HG02938 (cell line): Measurements from ENCODE around the gene TMPRSS5.
"Not testable (repeated sequence)": the region's sequence is repeated elsewhere in the genome, so short reads cannot be mapped to it uniquely, and the experiment has no call there.

Source experiments
- ATAC-seq: cut with Tn5 transposase; IDR thresholded peaks from one replicate; pipeline ENCODE4 v1.9.1; 2021; ENCODE audit warnings: mild to moderate bottlenecking, moderate library complexity; ENCODE audit not compliant: unreplicated experiment

Gene TMPRSS5

DNA sequence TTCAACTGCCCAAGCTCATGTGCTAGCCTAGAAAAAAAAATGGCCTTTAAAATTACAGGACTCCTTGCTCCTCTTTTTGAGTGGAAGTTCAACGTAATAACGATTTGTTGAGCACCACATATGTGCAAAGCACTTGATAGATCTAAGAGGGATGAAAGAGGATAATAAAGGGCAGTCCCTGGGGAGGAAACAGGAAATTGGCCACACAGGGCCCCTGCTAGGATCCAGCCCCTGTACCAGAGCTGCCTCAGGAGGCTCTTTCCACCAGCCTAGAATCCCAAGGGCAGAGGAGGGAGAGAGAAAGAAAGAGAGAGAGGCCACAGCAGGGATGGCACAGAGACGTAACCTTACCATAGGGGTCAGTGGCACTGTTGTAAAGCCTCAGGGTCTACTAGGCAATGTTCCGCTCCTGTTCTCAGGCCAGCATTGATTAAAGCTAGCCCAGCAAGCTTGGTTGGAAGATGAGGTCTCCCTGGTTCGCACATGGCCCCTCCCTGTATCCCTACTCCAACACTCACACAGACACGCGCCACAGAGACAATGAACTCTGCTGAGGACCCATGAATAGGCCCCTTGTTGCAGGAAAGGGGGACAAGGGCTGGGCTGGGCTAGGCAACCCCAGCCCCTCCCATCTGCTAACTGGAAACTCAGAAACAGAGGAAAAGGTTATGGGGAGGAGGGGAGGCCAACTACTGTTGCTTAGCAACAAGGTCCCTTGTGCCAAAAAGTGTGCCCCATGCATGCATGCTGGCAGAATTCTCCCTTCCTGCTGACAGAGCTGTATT is at the start of gene TMPRSS5:
Gene TMPRSS5 (minus strand): TSS at position 438 of the 785 bp plus-strand sequence. CDS start 84 bp downstream, at position 354.
- no peak for ATAC-seq

DNA sequence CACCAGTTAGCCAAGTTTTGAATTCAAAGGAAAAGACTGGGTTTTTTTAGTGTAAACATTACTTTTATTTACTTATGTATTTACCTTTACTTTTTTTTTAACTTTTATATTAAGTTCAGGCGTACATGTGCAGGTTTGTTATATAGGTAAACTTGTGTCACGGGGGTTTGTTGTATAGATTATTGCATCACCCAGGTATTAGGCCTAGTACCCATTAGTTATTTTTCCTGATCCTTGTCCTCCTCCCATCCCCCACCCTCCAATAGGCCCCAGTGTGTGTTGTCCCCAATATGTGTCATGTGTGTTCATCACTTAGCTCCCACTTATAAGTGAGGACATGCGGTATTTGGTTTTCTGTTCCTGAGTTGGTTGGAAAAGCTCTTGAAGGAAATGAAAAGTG is 46.8 kb upstream of the TMPRSS5 start:
- no peak for ATAC-seq

DNA sequence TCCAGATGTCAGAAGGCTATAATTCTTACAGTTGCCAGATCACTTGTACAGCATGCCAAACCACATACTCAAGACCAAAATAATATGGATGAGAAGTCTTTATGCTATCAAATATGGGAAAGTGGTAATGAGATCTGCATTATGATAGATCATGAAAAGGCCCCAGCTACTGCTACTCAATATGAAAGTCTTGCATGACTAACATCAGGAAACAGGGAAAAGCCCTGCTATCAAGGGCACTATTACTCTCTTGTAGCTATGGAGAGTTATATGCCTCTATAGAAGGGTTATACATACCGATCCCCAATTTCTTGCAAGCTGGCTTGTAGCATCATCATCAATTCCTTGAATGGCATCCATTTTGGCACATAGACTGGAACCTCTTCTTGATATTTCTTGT is 30.2 kb upstream of the TMPRSS5 start:
- no peak for ATAC-seq

DNA sequence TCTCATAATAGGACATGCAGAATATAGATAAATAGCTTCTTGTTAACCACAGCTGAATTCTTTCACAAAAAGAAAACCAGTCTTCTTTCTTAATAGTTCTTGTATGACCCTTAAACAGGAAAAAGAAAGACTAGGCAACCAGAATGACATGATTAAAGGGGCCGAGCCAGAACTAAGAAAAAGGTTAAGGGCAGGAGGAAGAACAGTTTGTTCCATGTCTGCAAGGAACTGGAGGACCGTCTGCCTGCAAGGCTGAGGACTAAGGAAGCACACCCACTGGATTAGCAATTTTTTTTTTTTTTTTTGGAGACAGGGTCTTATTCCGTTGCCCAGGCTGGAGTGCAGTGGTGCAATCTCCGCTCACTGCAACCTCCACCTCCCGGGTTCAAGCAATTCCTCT is 26.0 kb upstream of the TMPRSS5 start:
- ATAC-seq, result no peak

GRCh38 chr11:113730887-113731726 is 25.0 kb upstream of the TMPRSS5 start:
- ATAC-seq, result no peak

- no peak for ATAC-seq
Observed at GRCh38 chr11:113729456-113729855, 23.3 kb upstream of the TMPRSS5 start.

DNA sequence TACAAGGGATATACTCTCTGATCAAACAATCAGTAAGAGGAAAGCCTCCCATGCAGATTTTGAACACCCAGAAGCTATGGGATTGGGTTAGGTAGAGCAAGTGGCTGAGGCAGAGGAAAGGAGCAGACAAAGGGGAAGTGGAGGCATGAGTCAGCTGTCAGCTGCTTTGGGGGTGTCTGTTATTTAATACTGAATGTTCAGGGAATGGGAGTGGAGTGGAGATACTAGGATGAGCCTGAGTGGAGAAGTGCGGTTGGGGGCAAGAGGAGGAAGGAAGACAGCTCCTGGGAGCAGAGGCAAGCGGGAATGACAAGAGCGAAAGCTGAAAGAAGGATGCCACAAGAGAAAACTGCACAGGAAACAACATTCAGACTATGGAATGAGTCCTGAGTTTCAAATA is 22.7 kb upstream of the TMPRSS5 start:
- ATAC-seq, result no peak

DNA sequence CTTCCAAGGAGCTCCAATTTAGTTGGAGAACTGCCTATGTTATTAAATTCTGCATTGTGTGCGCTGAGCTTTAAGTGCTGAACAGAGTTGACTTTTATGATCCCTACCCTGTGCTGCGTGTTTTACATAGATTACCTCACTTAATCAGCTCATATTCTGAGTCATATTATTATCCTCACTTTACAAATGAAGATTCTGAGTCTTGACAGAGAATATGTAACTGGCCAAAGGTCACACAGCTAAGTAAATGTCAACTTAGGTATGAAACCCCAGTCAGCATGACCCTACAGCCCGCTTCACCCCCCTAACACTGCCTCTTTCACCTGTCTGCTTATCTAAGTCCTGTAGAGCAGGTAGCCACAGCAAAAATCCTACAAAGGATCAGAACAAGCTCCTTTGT is 19.8 kb upstream of the TMPRSS5 start:
- ATAC-seq, result no peak

- no peak for ATAC-seq
Observed at GRCh38 chr11:113725407-113725806, 19.3 kb upstream of the TMPRSS5 start.

GRCh38 chr11:113724778-113725177 is 18.7 kb upstream of the TMPRSS5 start:
- no peak for ATAC-seq

DNA sequence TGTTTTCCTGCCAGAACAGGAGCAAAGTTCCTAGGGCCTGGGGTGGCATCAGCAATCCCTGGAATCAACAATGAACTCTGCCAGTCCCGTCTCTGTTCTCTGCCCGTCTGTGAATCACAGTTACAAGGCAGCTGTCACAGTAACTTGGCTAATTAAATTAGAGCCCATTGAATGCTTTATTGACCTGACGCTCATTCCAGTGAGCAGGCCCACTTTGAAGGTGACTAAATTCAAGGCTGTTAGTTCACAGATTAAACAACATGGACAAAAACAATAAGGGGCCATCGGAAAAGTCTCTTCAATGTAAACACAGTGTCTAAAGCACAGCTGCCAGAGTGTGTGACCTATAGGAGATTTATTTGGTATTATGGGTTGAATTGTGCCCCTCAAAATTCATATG is 17.7 kb upstream of the TMPRSS5 start:
- no peak for ATAC-seq

DNA sequence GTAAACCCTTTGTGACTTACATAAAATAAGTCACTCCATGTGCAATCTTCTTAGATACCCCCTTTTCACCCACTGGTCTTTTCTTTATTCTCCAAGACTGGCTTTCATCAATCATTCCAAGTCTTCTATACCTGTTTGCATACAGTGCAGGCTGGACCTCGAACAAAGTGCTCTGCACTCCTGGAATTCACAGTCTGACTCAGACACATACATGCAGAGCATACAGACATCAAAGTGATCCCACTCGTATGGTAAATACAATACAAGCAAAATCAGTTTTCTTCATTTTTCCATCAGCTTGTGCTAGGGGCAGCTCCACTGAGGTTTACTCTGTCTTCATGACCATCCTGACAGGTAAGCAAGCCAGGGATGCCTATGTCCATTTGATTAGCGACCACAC is 16.8 kb upstream of the TMPRSS5 start:
- ATAC-seq, result no peak

DNA sequence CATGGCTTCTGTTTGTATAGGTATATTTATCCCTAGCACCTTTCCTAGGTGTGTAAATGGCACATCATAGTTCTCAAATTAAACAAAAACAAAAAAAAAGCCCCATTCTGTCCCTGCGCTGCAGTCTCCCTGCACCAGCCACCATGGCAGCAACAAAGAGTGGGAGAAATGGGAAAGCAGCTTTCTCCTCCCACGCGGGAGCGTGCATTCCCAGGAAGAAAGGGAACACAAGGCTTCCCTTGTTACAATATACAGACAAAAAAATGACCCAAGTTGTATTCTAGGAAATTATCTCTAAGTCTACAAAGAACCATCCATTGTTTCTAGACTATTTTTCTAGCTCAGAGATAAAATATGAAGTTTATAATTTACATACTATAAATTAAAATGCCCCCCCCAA is 16.1 kb upstream of the TMPRSS5 start:
- ATAC-seq, result no peak

DNA sequence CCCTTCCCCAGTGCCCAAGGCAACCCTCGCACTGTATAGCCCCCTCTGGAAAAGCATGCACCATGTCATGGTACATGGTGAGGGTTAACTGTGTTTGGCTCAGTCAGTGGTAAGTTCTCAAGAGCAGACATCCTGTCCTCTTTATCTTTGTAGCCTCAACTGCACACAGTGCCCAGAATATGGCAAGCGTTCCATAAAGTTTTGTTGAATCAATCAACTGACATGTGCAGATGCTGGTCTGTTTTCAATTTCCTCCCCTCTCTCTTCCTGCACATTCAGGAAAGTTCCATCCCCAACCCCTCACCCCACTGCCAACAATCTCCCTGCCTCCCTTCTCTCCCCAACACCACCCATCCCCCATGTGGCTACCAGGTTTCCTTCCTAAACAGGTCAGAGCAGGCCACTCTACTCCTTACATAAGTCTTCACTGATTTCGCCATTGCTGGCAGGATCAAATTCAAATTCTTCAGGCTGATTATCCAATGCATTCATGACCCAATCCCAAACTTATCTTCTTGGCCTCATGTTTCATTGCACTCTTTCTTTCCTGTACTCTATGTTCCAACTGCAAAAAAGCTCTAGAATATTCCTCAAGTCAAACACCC is 15.5 kb upstream of the TMPRSS5 start:
- ATAC-seq, result no peak

GRCh38 chr11:113720478-113720877 is 14.4 kb upstream of the TMPRSS5 start:
- not testable (repeated sequence) for ATAC-seq

DNA sequence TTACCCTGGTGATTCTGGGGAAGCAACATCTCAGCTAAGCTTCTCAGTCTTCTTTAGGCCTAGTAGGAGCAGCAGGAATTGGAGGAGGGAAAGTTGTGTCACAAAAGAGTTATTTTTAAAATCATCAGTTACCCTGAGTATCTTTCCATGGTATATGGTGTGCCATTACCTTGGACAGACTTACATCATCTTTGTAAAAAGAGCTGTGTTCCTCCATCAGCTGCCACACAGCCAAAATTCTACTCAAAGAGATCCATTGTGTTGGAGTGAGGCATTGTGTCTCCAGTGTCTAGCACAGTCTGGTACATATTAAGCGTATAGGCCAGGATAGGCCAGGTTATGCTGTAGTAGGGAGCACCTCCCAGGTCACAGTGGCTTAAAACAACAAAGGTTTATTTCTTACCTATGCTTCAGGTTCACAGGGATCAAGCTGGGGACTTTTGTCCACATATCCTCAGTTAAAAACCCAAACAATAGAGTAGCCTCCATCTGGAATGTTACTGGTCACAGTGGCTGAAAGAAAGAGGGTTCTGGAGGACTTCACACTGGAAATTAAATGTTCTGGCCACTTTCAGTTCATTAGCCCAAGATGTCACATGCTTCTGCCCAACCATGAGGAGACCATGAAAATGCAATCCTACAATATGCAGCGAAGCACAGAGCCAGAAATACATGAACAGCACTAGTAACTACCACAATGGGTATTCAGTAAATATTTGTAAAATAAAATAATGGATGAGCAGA is 9.9 kb upstream of the TMPRSS5 start:
- no peak for ATAC-seq

GRCh38 chr11:113715273-113715672 is 9.2 kb upstream of the TMPRSS5 start:
- no peak for ATAC-seq

DNA sequence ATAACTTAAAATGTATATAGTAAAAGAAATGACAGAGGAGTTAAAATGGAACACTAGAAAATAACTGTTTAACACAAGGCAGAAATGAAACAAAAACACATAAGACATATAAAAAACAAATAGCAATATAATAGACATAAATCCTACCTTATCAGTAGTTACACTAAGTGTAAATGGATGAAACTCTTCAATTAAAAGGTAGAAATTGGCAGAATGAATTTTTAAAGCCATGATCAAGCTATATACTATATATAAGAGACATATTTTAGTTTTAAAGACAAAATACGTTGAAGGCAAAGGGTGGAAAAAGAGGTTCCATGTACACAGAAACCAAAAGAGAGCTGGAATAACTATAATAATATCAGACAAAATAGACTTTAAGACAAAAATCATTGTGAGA is 4.9 kb upstream of the TMPRSS5 start:
- no peak for ATAC-seq

DNA sequence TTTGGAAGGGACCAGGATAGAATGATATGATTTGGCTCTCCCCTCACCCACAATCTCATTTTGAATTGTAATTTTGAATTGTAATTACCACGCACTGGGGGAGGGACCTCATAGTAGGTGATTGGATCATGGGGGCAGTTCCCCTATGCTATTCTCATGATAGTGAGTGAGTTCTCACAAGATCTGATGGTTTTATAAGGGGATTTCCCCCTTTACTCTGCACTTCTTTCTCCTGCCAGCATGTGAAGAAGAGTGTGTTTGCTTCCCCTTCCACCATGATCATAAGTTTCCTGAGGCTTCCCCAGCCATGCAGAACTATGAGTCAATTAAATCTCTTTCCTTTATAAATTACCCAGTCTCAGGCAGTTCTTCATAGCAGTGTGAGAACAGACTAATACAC is 2.6 kb downstream of the TMPRSS5 start:
- ATAC-seq, result not testable (repeated sequence)

DNA sequence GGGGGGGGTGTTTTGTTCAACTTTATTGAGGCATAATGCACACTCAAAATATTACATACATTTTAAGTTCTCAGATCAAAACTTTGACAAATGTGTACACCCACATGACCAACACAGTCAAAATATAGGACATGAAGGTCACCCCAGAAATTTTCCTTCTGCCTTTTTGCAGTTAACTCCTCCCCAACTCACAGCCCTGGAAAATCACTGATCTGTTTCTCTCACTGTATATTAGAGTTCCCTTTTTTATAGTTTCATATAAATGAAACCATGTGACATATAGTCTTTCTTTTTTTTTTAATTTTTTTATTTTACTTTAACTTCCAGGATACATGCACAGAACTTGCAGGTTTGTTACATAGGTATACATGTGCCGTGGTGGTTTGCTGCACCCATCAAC is 4.6 kb downstream of the TMPRSS5 start:
- ATAC-seq, result no peak

GRCh38 chr11:113698515-113698914 is 7.6 kb downstream of the TMPRSS5 start:
- no peak for ATAC-seq
